HG02678 (cell line): ENCODE measurements around the gene SIK3.
A peak's percentile ranks its signal among the peaks of the same experiment; 100 is the strongest.
"Not testable (repeated sequence)": the region's sequence is repeated elsewhere in the genome, so short reads cannot be mapped to it uniquely, and the experiment has no call there.

ENCODE experiments used
- ATAC-seq: cut with Tn5 transposase; IDR thresholded peaks from one replicate; pipeline ENCODE4 v1.9.1; 2021; ENCODE audit warnings: mild to moderate bottlenecking, moderate library complexity; ENCODE audit not compliant: unreplicated experiment

Gene SIK3

DNA sequence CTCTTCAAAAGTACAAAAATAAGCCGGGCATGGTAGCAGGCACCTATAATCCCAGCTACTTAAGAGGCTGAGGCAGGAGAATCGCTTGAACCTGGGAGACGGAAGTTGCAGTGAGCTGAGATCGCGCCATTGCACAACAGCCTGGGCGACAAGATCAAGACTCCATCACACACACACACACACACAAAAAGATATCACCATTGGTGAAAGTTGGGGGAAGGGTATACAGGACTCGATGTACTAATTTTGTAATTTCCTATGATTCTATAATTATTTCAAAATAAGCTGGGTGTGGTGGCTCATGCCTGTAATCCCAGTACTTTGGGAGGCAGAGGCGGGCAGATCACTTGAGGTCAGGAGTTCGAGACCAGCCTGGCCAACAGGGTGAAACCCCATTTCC, 48.1 kb downstream of the SIK3 start:
- not testable (repeated sequence) for ATAC-seq

DNA sequence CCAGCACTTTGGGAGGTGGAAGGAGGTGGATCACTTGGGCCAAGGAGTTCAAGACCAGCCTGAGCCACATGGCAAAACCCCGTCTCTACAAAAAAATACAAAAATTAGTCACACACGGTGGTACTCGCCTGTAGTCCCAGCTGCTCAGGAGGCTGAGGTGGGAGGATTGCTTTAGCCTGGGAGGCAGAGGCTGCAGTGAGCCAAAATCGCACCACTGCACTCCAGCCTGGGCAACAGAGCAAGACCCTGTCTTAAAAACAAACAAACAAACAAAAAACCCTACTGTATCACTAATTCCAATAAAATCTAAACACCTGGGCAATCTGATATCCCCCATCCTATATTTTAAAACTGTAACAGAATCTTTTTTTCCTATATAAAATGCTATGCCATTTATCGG, 51.6 kb downstream of the SIK3 start:
- not testable (repeated sequence) for ATAC-seq

DNA sequence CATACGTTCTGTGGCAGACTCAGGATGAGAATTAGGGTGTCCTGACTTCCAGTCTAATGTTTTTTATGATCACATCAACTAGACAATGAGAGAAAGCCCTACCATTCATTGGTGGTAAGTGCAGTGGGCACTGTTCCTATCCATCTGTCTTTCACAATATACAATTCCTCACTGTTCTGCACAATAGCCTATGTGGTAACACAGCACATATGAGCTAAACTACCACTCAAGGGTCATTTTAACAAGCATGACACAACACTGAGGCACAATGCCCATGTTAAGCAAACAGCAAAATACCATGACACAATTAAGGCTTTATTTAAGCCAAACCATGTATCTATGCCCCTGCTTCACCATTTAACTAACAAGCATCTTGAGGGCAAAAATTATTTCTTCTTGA, 52.3 kb downstream of the SIK3 start:
- ATAC-seq: no peak

DNA sequence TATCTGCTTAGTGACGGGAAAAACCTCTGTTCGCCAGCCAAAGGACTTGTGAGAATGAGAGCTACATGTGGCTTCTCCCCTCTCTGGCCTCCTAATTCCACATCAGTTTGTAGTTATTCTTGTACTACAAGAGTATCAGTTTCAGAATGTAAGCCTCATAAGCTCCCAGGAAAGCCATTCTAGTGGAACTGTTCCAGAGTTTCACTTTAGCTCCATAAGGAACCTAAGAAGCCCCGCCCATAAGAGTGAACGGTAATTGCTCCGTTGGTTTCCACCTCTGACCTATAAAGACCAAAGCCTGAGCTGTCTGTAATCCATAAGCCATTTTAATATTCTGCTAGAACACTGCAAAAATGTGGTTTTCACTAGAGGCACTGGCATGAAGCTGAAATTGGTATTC, 53.0 kb downstream of the SIK3 start:
- ATAC-seq: no peak

DNA sequence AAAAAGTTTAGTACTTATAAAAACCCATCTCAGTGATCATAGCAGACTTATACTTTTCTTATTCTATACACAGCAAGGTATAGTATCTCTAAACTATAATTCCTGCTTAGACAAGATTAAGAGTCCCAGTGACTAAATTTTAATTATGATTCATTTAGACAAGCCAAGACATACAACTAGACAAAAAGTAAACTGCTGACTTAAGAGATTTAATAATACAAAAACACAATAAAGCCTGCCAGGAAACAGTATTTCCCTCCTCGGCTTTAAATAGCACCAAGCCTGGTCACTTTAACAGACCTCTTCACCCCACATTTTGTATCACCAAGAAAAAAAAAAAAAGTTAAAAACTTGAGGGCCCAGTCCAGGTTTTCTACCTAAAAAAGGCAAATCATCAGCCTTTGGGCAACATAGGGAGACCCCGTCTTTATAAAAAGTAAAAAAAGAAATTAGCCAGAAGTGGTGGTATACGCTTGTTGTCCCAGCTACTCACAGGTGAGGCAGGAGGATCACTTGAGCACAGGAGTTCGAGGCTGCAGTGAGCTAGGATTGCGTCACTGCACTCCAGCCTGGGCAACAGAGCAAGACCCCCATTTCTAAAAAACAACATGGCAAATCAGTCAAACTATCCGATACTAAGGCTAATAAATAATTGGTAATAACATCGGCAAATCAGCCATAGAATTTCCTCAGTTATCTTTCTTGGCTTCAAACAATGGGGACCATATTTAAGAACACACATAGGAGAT, 53.8 kb downstream of the SIK3 start:
- no peak for ATAC-seq

DNA sequence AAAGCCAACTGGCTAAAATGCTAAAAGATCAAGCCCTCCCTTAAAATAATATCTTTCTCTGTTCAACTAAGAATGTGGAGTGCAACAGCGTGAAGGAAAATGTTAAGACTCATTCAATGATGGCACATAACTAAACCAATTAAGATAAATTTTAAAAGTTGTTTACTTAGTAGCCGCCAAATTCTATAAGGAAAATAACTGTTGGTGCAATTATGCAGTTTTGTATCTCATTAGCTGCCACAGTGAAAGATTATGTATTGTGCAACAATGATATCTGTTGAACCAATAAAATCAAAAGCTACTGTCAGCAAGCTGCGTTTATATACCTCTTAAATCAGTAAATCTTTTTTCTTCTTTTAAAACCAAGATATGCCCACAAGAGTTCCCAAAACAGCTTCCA, 55.5 kb downstream of the SIK3 start:
- no peak for ATAC-seq

DNA sequence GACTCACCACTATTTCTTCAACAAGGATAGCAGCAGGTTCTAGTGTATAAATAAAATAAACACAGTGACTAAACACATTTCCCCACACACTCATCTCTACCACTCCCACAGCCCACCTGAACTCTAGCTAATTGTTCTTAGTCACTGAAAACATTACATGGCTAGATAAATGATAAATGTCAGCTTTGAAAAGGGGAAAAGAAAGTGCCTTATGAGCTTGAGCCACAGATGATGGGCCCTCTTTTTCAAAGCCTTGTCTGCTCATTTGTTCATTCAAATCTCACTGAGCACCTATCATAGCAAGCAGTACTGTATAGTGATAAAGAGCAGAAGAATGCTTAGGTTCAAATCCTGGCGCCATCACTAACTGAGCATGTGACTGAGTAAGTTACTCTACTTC, 58.3 kb downstream of the SIK3 start:
- no peak for ATAC-seq

DNA sequence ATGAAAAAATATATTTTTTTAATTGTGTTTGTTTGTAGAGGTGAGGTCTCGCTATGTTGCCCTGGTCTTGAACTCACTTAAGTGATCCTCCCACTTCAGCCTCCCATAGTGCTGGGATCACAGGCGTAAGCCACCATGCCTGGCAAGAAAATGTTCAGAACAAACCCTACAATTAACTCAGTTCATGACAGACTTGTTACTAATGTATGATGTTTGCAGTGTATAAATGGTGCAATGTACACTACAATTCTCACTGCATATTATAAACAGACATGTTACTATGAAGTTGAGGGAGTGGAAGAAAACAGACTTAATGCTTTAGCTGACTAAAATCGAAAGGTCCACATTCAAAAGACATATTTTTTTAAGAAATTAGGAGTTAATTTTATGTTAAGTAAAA, 59.0 kb downstream of the SIK3 start:
- ATAC-seq: no peak

DNA sequence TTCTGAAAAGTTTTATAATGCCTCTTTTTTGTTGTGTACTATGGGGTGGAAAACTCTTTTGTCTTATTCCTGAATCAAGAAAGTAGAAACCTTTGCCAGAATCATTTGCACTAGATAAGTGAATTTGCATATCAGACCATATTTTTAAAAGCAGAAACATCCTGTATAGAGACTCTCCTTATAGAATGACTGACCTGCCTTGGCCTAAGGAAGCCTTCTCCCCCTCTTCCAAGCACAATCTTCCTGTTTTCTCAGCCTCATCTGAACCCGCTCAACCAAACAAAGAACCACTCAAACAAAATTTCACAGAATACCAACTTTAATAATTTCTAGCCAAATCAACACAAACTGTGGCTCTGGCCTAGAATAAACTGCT, 60.3 kb downstream of the SIK3 start:
- no peak for ATAC-seq

DNA sequence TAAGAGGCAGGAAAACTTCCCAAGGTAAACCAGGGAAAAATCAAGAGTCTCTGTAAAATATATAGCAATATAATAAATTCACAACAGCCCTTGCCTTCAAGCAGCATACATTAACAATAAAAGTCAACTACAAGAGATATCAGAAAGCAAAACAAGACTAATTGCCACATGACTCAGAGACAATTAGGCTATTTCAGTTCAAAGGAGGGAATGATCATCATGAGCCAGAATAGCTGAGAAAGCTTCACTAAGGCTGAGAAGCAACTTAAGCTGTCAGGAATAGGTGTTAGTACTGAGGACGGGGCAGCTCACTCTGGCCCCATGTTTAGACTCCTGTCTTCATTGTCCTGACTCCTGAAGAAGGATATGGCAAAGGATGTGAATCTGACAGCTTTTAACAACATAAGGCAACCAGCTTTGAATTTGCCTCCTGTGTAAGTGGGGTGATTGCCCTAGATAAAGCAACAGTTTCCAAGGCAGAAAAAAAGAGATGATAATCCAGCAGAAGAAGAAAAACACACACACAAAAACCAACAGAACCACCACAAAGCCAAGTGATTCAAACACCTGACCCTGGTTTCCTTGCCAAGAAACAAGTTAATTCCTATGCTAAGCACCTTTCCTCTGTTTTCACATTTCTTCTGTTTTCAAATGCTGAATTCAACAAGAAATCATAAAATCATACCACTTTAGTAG, 60.8 kb downstream of the SIK3 start:
- ATAC-seq: no peak

DNA sequence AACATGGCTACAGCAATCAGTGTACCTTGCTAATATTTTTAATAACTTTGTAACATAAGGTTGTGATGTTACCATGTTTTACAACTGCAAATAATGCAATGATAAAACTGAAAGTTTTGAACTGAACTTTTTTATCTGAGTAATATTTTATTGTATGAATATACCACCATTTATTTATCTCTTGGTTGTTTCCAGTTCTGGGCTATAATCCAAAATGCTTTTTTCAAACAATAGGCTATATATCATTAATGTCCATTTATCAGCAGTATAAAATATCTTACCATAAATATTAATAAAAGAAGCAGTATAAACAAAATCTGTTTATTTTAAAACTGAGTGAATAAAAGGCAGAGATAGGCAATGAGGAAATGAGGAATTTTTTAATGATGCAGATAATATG, 63.3 kb downstream of the SIK3 start:
- no peak for ATAC-seq

DNA sequence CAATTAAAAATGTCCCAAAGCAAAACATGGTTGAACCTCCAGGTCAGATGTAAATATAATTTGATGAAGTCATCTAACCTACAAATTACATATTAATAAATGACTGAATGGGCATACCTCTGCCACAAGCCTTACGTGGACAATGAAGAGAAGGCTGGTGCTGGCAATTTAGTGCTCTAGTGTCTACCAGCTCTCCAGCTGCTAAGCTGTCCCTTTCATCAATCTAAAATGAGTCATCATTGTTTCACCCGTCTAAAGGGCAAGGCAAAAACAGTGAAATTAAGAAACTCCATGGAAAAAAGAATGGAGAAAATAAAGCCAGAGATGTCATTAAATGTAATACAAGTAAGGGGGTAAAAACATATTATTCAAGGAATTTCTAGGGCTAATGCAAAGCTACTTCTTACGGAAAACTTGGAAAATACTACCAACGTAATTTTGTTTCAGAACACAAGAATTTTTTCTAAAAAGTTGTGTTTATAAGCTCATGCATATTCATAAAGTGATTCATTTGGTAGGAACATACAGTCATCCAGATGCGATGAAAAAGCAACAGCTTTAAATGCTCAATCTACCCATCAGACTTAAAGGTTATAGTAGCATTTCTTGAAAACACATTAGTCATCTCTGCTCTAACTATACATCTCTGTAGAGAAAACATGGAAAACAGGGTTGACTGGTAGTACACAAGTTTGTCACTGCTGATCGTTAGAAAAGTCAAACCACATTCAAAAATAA, 71.5 kb downstream of the SIK3 start:
- ATAC-seq: no peak

DNA sequence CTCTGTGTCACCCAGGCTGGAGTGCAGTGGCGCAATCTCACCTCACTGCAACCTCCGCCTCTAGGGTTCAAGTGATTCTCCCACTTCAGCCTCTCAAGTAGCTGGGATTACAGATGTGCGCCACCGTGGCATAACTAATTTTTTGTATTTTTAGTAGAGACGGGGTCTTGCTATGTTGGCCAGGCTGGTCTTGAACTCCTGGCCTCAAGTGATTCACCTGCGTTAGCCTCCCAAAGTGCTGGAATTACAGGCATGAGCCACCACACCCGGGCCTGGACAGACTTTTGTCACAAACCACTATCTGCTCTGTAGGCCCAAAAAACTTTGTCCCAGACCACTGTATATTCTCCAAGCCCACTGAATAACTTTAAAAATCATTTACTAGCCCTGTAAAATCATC, 74.5 kb downstream of the SIK3 start:
- ATAC-seq: not testable (repeated sequence)

DNA sequence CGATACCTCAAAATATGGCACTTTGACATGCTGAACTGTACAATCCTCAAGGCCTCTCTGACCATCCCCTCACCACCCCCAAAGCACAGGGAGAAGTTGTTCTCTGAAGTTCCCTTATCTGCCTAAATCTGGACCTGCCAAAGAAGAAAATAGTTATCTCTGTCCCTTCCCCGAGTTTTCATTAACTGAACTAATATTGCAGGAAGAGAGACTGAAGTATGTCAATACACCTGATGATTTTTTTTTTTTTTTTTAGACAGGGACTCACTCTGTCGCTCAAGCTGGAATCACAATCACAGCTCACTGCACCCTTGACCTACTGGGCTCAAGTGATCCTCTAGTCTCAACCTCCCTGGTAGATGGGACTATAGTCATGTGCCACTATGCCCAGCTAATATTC, 75.0 kb downstream of the SIK3 start:
- ATAC-seq: no peak

DNA sequence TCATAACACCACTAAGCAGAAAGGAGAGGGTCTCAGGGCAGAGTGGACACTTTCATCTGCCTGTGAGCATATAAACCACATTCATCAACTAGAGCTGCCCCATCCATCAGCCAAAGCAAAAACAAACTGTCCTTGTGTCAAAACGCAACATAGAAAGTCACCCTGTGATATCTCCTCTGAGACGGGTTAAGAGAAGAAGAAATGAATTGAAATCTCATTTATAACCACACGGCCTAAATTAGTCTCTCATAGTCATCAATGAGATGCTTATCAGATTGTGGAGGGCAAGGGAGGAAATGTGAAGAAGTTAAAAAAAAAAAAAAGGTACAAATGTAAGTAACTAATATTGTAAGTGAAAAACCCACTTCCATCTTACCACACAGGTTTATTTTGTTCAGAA, 75.7 kb downstream of the SIK3 start:
- no peak for ATAC-seq

DNA sequence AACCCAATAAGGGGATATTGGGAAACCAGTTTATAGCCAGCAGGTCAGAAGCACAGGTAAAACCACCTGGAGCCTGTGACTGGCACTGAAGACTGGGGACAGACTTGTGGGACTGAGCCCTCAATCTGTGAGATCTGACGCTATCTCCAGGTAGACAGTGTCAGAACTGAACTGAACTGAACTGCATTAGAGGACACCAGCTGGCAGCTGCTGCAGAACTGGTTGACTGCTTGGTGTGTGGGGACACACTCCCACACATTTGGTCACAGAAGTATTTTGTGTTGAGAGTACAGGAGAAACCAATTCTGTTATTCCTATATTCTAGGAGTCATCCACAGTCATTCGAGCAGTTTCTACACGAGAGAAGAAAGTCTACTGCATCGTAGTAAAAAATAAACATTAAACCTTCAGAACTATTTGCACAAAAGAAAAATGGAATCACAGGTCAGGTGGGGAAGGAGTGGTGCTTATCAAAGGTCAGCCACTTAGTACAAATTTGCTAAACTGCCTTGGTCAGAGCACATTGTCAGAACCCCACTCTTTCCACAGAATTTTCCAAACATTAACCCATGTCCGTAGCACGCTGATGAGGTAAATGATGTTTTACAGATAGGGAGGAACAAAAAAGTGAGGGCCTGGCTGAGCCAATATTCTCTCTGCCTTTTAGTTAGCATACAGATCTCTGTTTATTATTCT, 77.2 kb downstream of the SIK3 start:
- ATAC-seq: peak; percentile 42

DNA sequence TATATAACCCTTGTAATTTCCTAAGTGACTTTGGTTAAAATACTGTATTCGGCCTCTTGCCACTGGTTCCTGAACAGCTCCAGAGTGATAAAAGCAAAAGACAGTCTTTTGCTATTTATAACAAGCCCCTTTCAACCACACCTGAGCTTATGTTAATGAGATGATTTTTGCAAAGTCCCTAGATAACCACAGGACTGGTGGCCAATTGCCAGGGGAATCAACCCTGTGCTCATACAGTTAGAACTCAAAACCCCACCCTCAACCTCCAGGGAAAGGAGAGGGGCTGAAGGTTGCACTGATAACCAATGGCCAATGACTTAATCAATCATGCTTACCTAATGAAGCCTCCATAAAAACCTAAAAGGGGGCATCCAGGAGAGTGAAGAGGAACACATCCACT, 77.9 kb downstream of the SIK3 start:
- no peak for ATAC-seq

DNA sequence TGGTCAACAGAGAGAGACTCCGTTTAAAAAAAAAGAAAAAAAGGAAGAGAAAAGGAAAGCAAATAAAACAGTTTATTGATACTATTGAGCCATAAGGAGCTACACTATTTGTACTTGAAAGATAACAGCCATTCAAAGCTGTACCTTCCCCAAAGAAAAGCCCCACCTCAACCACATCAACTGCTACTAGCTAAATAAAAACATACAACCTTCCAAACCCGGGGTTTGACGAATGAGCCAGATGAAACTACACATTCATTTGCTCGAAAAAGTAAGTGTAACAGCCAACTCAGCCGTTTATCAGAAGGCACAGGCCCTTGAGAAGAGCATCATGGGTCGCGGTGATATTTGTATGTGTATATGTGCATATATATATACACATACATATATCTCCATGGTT, 78.4 kb downstream of the SIK3 start:
- ATAC-seq: no peak

DNA sequence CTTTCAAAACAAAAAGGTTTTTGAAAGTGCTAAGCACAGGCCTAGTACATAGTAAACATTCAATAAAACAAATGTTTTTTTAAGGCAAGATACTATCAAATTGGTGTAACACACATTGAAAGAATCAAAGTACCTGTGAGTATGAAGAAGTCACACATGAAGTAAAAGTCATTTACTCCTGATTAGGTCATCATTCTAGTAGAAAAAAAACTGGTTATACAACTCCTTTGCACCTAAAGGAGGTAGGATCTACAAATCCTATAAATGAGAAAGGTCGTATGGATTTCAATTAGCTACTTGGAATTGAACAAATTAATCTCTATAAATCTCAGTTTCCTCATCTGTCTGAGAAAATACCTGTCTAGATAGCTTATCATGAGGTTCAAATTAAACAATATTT, 80.8 kb downstream of the SIK3 start:
- no peak for ATAC-seq

DNA sequence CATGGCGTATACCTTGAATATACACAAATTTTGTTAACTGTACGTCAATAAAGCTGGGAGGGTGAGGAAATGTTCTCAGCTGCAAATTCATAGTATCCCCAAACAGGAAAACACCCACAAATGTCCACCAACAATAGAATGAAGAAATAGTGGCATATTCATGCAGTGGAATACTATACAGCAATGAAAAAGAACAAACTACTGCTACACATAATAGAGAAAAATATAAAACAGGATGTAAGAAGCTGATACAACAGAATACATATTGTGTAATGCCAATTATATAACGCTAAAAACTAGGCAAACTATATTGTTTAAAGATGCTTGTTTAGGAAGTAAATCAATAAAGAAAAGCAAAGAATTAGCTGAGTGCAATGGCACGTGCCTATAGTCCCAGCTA, 81.5 kb downstream of the SIK3 start:
- no peak for ATAC-seq

DNA sequence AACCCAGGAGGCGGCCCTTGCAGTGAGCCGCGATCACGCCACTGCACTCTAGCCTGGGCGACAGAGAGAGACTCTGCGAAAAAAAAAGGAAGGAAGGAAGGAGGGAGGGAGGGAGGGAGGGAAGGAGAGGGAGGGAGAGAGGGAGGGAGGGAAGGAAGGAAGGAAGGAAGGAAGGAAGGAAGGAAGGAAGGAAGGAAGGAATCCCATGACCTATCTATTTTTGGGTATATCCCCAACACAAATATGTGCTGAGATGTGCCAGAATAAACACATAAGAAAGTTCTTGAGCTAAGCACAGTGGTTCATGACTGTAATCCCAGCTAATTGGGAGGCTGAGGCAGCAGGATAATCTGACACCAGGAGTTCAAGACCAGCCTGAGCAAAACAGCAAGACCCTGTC, 82.0 kb downstream of the SIK3 start:
- ATAC-seq: no peak

DNA sequence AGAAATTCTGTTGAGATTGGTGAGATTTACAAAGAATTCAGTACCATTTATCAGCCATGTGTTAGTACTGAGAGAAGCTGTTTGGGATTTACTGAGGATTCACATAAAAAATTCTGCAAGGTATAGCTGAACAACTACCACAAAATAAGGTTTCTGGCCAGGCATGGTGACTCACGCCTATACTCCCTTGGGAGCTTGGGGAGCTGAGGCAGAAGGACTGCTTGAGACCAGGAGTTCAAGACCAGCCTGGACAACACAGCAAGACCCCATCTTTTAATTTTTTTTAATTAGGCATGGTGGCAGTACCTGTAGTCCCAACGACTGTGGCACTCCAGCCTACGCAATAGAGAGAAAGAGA, 86.7 kb downstream of the SIK3 start:
- ATAC-seq: no peak
